ENCODE measurements around the gene SPDYC. TPM values are rescaled to one million over a fixed set of nuclear protein-coding genes. Genes with fewer than 3 reads are reported as not detected.

Gene SPDYC
- polyA plus RNA-seq, 3 donors, result 0.64 TPM; not detected in 2

DNA sequence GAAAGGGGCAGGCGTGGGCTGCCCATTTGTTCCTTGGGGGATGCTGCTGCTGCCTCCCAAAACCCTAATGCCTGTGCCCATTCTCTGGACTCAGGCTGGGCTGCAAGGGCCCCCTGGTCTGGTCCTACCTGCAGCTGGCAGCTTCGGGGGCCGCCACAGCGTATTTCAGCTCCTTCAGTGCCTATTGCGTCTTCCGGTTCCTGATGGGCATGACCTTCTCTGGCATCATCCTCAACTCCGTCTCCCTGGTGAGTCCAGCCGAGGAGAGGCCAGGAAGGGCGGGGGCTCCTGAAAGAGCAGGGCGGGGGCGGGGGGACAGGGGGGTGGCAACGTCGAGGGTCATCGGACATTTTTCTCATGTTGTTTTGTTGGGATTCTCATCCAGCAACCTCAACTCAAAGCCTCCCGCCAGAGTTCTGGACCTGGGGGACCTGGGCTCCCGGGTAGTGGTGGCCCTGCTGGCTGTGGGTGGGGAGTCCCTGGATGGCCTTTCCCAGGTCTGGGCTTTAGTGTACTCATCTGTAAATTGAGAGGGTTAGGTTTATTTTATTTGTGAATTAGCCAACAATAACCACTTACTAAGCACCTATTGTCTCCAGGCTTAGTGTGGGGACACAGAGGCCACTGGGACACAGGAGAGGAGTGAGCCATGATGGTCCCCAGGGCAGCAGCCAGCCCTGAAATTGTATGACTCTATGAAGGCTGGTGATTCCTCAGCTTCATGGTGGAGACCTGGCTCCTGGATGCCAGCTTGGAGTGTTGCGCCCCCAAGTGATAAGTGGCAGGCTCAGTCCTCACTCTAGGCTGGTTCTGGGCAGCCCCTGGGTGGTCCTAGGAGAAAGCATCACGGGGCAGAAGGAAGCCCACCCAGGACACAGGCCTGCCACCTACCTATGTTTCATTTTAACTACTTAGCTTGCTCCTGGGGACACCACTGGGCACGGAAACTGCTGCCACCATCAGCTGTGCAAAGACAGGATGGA, 47.7 kb downstream of the SPDYC start:
- H3K27me3 ChIP-seq (ENCODE audit: control insufficient read depth in 2 of 2, insufficient read depth in 2 of 2, low read length in 2 of 2), result no peaks in the 10 kb centered on the region
- H3K4me1 Mint-ChIP-seq, result peaks cover 43% of the 10 kb centered on the region
- H3K36me3 Mint-ChIP-seq, result peaks cover 0 to 2% of the 10 kb centered on the region in 2 donors
- H3K36me3 ChIP-seq (replicated peaks in 1 of 2; ENCODE audit: control insufficient read depth in 1 of 2, insufficient read depth in 2 of 2, low read length in 2 of 2), result no peaks in the 10 kb centered on the region
- no peaks in the 10 kb centered on the region for H4K20me1 ChIP-seq (ENCODE audit: insufficient read depth, low read length)
- no peak overlapping the region for H3K9ac ChIP-seq (ENCODE audit: insufficient read depth, low read length, poor library complexity, severe bottlenecking)
- no peak overlapping the region for H3K4me3 Mint-ChIP-seq
- no peaks in the 10 kb centered on the region for H3K9me3 ChIP-seq (replicated peaks in 1 of 2; ENCODE audit: control insufficient read depth in 1 of 2, insufficient read depth in 1 of 2, low read length in 2 of 2)
- peaks cover 0 to 7% (median 6%) of the 10 kb centered on the region in 3 donors for H3K27me3 Mint-ChIP-seq (ENCODE audit: low read depth in 3 of 3)
- no peak overlapping the region for H3K4me2 ChIP-seq (replicated peaks; ENCODE audit: extremely low read depth, low read length, poor library complexity, severe bottlenecking)
- H3K79me2 ChIP-seq (ENCODE audit: insufficient read depth, low read length), result no peaks in the 10 kb centered on the region
- H2AFZ ChIP-seq (ENCODE audit: insufficient read depth, low read depth, low read length, poor library complexity, severe bottlenecking), result no peak overlapping the region
- peak overlapping the region in 2 of 7 donors; percentile 35 to 40 for H3K27ac Mint-ChIP-seq
- no peak for DNase-seq
- H3K4me1 ChIP-seq (ENCODE audit: control insufficient read depth in 1 of 2, insufficient read depth in 2 of 2, low read length in 2 of 2), result peaks cover 33 to 42% of the 10 kb centered on the region in 2 donors
- intact Hi-C loops (cut with micrococcal nuclease), result no loop called here
- TF ChIP-seq, protein P1, sequence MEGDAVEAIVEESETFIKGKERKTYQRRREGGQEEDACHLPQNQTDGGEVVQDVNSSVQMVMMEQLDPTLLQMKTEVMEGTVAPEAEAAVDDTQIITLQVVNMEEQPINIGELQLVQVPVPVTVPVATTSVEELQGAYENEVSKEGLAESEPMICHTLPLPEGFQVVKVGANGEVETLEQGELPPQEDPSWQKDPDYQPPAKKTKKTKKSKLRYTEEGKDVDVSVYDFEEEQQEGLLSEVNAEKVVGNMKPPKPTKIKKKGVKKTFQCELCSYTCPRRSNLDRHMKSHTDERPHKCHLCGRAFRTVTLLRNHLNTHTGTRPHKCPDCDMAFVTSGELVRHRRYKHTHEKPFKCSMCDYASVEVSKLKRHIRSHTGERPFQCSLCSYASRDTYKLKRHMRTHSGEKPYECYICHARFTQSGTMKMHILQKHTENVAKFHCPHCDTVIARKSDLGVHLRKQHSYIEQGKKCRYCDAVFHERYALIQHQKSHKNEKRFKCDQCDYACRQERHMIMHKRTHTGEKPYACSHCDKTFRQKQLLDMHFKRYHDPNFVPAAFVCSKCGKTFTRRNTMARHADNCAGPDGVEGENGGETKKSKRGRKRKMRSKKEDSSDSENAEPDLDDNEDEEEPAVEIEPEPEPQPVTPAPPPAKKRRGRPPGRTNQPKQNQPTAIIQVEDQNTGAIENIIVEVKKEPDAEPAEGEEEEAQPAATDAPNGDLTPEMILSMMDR (IDR thresholded peaks at IDR 0.05), result no peak
- H3K9me3 Mint-ChIP-seq, result no peaks in the 10 kb centered on the region
- 97% methylated on average over 8 of the region's 19 CpGs for WGBS (ENCODE audit: insufficient coverage)
- H3K27ac ChIP-seq (ENCODE audit: low read depth in 1 of 2, low read length in 2 of 2), result no peak overlapping the region
- H3K4me3 ChIP-seq (replicated peaks in 1 of 3; ENCODE audit: low read depth in 2 of 3, low read length in 3 of 3), result no peak overlapping the region

DNA sequence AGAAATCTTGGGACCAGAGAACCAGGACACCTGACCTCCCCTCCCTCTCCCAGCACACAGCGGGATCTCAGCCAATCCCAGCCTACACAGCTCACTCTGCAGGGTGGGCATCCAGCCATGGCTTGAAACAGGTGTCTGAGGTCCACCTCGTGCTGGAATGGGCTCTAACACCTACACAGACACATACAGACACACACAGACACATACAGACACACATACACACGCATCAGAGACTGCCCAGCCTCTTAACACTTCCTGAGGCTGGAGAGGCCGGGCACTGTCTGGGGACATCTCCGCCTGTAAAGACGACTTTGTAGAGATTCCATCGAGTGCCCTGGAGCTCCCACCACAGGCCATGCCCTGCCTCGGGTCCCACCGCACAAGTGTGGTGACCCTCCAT, 48.4 kb downstream of the SPDYC start:
- Mint-ChIP-seq H3K27me3 (ENCODE audit: low read depth in 3 of 3) (peaks cover 0 to 7% (median 6%) of the 10 kb centered on the region in 3 donors), H3K27ac (peak overlapping the region in 1 of 7 donors; percentile 16), H3K4me1 (peaks cover 42% of the 10 kb centered on the region), H3K4me3 (no peak overlapping the region), H3K36me3 (peaks cover 0 to 2% of the 10 kb centered on the region in 2 donors), H3K9me3 (no peaks in the 10 kb centered on the region)
- Histone ChIP-seq H4K20me1 (ENCODE audit: insufficient read depth, low read length) (no peaks in the 10 kb centered on the region), H3K4me3 (replicated peaks in 1 of 3; ENCODE audit: low read depth in 2 of 3, low read length in 3 of 3) (no peak overlapping the region), H2AFZ (ENCODE audit: insufficient read depth, low read depth, low read length, poor library complexity, severe bottlenecking) (no peak overlapping the region), H3K4me2 (replicated peaks; ENCODE audit: extremely low read depth, low read length, poor library complexity, severe bottlenecking) (no peak overlapping the region), H3K27me3 (ENCODE audit: control insufficient read depth in 2 of 2, insufficient read depth in 2 of 2, low read length in 2 of 2) (no peaks in the 10 kb centered on the region), H3K9ac (ENCODE audit: insufficient read depth, low read length, poor library complexity, severe bottlenecking) (no peak overlapping the region), H3K79me2 (ENCODE audit: insufficient read depth, low read length) (no peaks in the 10 kb centered on the region), H3K4me1 (ENCODE audit: control insufficient read depth in 1 of 2, insufficient read depth in 2 of 2, low read length in 2 of 2) (peaks cover 36 to 42% of the 10 kb centered on the region in 2 donors), H3K27ac (ENCODE audit: low read depth in 1 of 2, low read length in 2 of 2) (no peak overlapping the region), H3K36me3 (replicated peaks in 1 of 2; ENCODE audit: control insufficient read depth in 1 of 2, insufficient read depth in 2 of 2, low read length in 2 of 2) (no peaks in the 10 kb centered on the region), H3K9me3 (replicated peaks in 1 of 2; ENCODE audit: control insufficient read depth in 1 of 2, insufficient read depth in 1 of 2, low read length in 2 of 2) (no peaks in the 10 kb centered on the region)
- intact Hi-C loops (cut with micrococcal nuclease), result no loop called here
- WGBS (ENCODE audit: insufficient coverage), result 96% methylated on average over 9 of the region's 9 CpGs
- TF ChIP-seq, protein P1 (IDR thresholded peaks at IDR 0.05), result no peak
- DNase-seq, result no peak
